K562 (cell line): Measurements from ENCODE around the gene SORT1. TPM values are rescaled to one million over a fixed set of nuclear protein-coding genes. Genes with fewer than 3 reads are reported as not detected.

Experiments
- CHD1 ChIP-seq: fragments of 200-600 bp; sonication (generic); IDR thresholded peaks from one replicate; pipeline ENCODE4 v1.6.1; 2012; ENCODE audit warnings: mild to moderate bottlenecking, moderate library complexity, low read length, inconsistent platforms
- PTBP1 ChIP-seq: fragments of 200-400 bp; formaldehyde crosslinking; IDR thresholded peaks from 2 replicates; pipeline ENCODE4 v1.6.1; 2017; ENCODE audit warnings: low read depth, low read length
- polyA plus RNA-seq, 8 experiments: library from polyadenylated mRNA; depleted of rRNA in 4 of 8; stranded (reverse) in 5 of 8; unstranded in 3 of 8; fragments of >200 nt; fragmentation: Nextera tagmentation in 2 of 8; fragmentation: Illumina TruSeq in 1 of 8; extraction: Ambion mirVana in 2 of 8; extraction: Trizol in 1 of 8; gene quantifications; 2 replicates each; pipeline versions ENCODE4 v1.2.1 to v1.2.3, GENCODE V29; 2011 to 2014; ENCODE audit warnings: inconsistent platforms in 1 of 8, missing spikeins in 1 of 8
- total RNA-seq, 7 experiments: library from RNA; depleted of rRNA in 6 of 7; stranded (reverse); fragments of >200 nt in 6 of 7; fragmentation: Illumina TruSeq in 2 of 7; extraction: Trizol in 2 of 7; gene quantifications; 2 replicates each; pipeline versions ENCODE4 v1.2.1 to v1.2.3, GENCODE V29; 2011 to 2021; ENCODE audit warnings: low replicate concordance in 1 of 7
- TF ChIP-seq, protein P1 (sequence below): sonication (generic); formaldehyde crosslinking; IDR thresholded peaks from 2 replicates; pipeline ENCODE4 v1.8.0; 2022; ENCODE audit warnings: missing genetic modification reagents, mild to moderate bottlenecking, borderline replicate concordance
- TF ChIP-seq, protein P2 (sequence below): sonication (generic); formaldehyde crosslinking; IDR thresholded peaks from 2 replicates; pipeline ENCODE4 v1.8.1; 2023; ENCODE audit warnings: mild to moderate bottlenecking, missing genetic modification reagents
- TF ChIP-seq, protein P3 (sequence below): fragments of 450-650 bp; conservative IDR thresholded peaks from 2 replicates; pipeline ENCODE4 v1.6.1; 2016; ENCODE audit warnings: missing genetic modification characterization, low read depth, mild to moderate bottlenecking, missing compliant biosample characterization, moderate library complexity

The SORT1 gene
- total and polyA plus RNA-seq, 9 of the 15 experiments (the other 6 are each of a cell fraction or from before 2014, with no cell fraction given) = 27.4 to 112 (median 65.0) TPM

DNA sequence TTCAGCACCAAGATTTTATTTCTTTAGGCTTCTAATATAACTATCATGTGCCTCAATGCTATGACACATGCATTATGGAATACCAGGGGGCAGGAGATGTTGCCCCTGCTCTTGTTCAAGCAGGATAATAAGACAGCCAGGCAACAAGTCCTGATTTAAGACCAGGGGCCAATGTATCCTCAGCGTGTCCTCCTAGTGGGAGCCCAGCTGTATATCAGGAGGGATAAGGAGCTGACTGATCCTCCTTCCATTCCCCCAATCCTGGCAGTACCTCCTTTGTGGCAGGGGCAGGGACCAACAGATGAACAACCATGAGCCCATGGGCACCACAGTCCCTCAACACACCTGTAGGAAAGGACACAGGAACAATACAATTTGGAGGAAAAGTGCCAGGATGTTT is 29.3 kb downstream of the SORT1 start (continued):
- TF ChIP-seq, protein P1, sequence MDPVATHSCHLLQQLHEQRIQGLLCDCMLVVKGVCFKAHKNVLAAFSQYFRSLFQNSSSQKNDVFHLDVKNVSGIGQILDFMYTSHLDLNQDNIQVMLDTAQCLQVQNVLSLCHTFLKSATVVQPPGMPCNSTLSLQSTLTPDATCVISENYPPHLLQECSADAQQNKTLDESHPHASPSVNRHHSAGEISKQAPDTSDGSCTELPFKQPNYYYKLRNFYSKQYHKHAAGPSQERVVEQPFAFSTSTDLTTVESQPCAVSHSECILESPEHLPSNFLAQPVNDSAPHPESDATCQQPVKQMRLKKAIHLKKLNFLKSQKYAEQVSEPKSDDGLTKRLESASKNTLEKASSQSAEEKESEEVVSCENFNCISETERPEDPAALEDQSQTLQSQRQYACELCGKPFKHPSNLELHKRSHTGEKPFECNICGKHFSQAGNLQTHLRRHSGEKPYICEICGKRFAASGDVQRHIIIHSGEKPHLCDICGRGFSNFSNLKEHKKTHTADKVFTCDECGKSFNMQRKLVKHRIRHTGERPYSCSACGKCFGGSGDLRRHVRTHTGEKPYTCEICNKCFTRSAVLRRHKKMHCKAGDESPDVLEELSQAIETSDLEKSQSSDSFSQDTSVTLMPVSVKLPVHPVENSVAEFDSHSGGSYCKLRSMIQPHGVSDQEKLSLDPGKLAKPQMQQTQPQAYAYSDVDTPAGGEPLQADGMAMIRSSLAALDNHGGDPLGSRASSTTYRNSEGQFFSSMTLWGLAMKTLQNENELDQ = no peak
- no peak for TF ChIP-seq PTBP1
- no peak for TF ChIP-seq CHD1
- TF ChIP-seq, protein P2, sequence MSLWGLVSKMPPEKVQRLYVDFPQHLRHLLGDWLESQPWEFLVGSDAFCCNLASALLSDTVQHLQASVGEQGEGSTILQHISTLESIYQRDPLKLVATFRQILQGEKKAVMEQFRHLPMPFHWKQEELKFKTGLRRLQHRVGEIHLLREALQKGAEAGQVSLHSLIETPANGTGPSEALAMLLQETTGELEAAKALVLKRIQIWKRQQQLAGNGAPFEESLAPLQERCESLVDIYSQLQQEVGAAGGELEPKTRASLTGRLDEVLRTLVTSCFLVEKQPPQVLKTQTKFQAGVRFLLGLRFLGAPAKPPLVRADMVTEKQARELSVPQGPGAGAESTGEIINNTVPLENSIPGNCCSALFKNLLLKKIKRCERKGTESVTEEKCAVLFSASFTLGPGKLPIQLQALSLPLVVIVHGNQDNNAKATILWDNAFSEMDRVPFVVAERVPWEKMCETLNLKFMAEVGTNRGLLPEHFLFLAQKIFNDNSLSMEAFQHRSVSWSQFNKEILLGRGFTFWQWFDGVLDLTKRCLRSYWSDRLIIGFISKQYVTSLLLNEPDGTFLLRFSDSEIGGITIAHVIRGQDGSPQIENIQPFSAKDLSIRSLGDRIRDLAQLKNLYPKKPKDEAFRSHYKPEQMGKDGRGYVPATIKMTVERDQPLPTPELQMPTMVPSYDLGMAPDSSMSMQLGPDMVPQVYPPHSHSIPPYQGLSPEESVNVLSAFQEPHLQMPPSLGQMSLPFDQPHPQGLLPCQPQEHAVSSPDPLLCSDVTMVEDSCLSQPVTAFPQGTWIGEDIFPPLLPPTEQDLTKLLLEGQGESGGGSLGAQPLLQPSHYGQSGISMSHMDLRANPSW = no peak
- TF ChIP-seq, protein P3, sequence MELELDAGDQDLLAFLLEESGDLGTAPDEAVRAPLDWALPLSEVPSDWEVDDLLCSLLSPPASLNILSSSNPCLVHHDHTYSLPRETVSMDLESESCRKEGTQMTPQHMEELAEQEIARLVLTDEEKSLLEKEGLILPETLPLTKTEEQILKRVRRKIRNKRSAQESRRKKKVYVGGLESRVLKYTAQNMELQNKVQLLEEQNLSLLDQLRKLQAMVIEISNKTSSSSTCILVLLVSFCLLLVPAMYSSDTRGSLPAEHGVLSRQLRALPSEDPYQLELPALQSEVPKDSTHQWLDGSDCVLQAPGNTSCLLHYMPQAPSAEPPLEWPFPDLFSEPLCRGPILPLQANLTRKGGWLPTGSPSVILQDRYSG (tag) = no peak
